COLO668 (cell line): ENCODE measurements around the gene BEAN1.

Experiments
- DNase-seq: peaks from one replicate; lab custom pipeline; 2025; ENCODE audit not compliant: unreplicated experiment; lab: John Stamatoyannopoulos, UW

The BEAN1 gene

GRCh38 chr16:66395806-66396555 is 31.1 kb upstream of the BEAN1 start:
- no peak for DNase-seq

GRCh38 chr16:66397736-66398433 is 29.2 kb upstream of the BEAN1 start:
- no peak for DNase-seq

- DNase-seq, result no peak
Measured at GRCh38 chr16:66399031-66399430, 28.1 kb upstream of the BEAN1 start.

- no peak for DNase-seq
Measured at GRCh38 chr16:66399930-66400329, 27.2 kb upstream of the BEAN1 start.

- DNase-seq, result no peak
Measured at GRCh38 chr16:66400503-66401380, 26.4 kb upstream of the BEAN1 start.

GRCh38 chr16:66401610-66402009 is 25.5 kb upstream of the BEAN1 start:
- no peak for DNase-seq

- no peak for DNase-seq
Measured at GRCh38 chr16:66402166-66402565, 24.9 kb upstream of the BEAN1 start.

GRCh38 chr16:66402591-66403230 is 24.4 kb upstream of the BEAN1 start:
- DNase-seq, result no peak

GRCh38 chr16:66403531-66404145 is 23.5 kb upstream of the BEAN1 start:
- no peak for DNase-seq

GRCh38 chr16:66405057-66405783 is 21.9 kb upstream of the BEAN1 start:
- no peak for DNase-seq

GRCh38 chr16:66406534-66407221 is 20.4 kb upstream of the BEAN1 start:
- DNase-seq, result peak; percentile 78

- DNase-seq, result no peak
Measured at GRCh38 chr16:66408163-66409048, 18.7 kb upstream of the BEAN1 start.

- no peak for DNase-seq
Measured at GRCh38 chr16:66409156-66409555, 17.9 kb upstream of the BEAN1 start.

GRCh38 chr16:66412182-66412581 is 14.9 kb upstream of the BEAN1 start:
- no peak for DNase-seq

- no peak for DNase-seq
Measured at GRCh38 chr16:66414891-66415290, 12.2 kb upstream of the BEAN1 start.

GRCh38 chr16:66416136-66416535 is 11.0 kb upstream of the BEAN1 start:
- DNase-seq, result no peak

- DNase-seq, result no peak
Measured at GRCh38 chr16:66416939-66417700, 10.0 kb upstream of the BEAN1 start.
